ENCODE results near the gene ZFAND3. TPM values are rescaled to one million over a fixed set of nuclear protein-coding genes. Genes with fewer than 3 reads are reported as not detected.
"Not testable (repeated sequence)": the region's sequence is repeated elsewhere in the genome, so short reads cannot be mapped to it uniquely, and the experiment has no call there.

The ZFAND3 gene
- total and polyA plus RNA-seq, 7 donors: 48.5 to 166 (median 141) TPM

DNA sequence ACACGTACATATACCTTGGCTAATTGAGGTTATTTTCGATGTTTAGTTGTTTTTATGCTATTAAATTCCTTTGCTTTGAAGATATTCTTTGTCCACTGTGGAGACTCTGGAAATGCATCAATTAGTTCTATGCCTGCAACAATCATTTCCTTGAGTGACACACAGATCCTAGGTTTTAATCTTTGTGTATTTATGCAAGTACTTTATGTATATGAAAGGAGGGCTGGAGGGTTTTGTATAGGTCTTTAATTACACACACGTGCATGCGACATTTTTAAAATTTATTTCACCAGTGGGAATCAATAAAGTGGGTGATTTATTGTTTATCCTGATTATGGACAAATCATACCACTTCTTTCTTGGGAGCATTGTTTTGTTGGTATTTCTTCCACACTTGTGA, 57.3 kb downstream of the ZFAND3 start:
- intact Hi-C loops (cut with DNase I): no loop called here
- no peaks in the 10 kb centered on the region for H3K9me3 ChIP-seq
- DNase-seq: no peak
- 81 to 87% (median 86%) methylated on average over 4 of the region's 4 CpGs for WGBS, 3 donors
- H3K36me3 ChIP-seq (ENCODE audit: insufficient read depth in 1 of 2, low read depth in 1 of 2): no peaks in the 10 kb centered on the region
- peaks cover 52% of the 10 kb centered on the region for H3K4me1 ChIP-seq
- TF ChIP-seq, protein P1, sequence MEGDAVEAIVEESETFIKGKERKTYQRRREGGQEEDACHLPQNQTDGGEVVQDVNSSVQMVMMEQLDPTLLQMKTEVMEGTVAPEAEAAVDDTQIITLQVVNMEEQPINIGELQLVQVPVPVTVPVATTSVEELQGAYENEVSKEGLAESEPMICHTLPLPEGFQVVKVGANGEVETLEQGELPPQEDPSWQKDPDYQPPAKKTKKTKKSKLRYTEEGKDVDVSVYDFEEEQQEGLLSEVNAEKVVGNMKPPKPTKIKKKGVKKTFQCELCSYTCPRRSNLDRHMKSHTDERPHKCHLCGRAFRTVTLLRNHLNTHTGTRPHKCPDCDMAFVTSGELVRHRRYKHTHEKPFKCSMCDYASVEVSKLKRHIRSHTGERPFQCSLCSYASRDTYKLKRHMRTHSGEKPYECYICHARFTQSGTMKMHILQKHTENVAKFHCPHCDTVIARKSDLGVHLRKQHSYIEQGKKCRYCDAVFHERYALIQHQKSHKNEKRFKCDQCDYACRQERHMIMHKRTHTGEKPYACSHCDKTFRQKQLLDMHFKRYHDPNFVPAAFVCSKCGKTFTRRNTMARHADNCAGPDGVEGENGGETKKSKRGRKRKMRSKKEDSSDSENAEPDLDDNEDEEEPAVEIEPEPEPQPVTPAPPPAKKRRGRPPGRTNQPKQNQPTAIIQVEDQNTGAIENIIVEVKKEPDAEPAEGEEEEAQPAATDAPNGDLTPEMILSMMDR (IDR thresholded peaks at IDR 0.05): no peak
- H3K4me3 ChIP-seq: no peak overlapping the region
- no peak overlapping the region for H3K27ac ChIP-seq
- no peak for ATAC-seq
- no peaks in the 10 kb centered on the region for H3K27me3 ChIP-seq (ENCODE audit: insufficient read depth in 3 of 3, low read length in 2 of 3)

DNA sequence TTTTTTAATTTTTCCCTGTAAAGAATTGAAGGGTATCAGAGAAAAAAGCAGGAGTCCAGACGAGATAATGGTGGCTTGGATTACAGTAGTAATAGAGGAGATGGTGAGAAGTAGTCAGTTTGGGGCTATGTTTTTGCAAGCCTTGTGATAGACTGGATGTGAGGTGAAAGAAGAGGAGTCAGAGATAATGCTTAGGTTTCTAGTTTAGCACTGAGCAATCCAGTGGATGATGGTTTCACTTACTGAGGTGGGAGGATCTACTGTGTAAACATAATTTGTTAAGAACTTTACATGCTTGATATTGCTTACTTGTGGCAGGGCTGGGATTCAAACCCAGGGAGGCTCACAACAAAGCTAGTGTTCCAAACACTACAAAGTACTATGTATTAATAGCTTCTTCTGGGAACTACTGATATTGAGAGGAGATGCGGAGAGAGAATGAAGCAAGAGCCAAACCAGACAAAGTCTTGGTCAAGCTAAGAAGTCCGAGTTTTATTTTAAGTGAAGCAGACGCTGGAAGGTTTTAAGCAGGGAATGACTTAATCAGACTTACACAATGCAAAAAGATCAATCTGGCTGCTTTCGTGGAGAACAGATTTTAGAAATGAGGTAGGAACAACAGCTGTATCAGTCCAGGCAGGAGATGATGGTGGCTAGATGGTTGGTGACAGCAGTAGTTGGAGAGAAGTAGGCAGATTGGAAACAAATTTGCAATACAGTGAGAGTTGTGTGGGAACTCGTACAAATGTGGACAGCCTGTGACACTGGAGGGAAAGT, 58.0 kb downstream of the ZFAND3 start:
- H3K4me1 ChIP-seq: peaks cover 52% of the 10 kb centered on the region
- 56 to 80% (median 60%) methylated on average over 6 of the region's 6 CpGs for WGBS, 3 donors
- H3K4me3 ChIP-seq: no peak overlapping the region
- intact Hi-C loops (cut with DNase I): no loop called here
- no peaks in the 10 kb centered on the region for H3K9me3 ChIP-seq
- H3K27me3 ChIP-seq (ENCODE audit: insufficient read depth in 3 of 3, low read length in 2 of 3): no peaks in the 10 kb centered on the region
- TF ChIP-seq, protein P1 (IDR thresholded peaks at IDR 0.05): no peak
- H3K36me3 ChIP-seq (ENCODE audit: insufficient read depth in 1 of 2, low read depth in 1 of 2): no peaks in the 10 kb centered on the region
- H3K27ac ChIP-seq: no peak overlapping the region
- peak; percentile 29 to 57 (median 39) for ATAC-seq
- DNase-seq: no peak

DNA sequence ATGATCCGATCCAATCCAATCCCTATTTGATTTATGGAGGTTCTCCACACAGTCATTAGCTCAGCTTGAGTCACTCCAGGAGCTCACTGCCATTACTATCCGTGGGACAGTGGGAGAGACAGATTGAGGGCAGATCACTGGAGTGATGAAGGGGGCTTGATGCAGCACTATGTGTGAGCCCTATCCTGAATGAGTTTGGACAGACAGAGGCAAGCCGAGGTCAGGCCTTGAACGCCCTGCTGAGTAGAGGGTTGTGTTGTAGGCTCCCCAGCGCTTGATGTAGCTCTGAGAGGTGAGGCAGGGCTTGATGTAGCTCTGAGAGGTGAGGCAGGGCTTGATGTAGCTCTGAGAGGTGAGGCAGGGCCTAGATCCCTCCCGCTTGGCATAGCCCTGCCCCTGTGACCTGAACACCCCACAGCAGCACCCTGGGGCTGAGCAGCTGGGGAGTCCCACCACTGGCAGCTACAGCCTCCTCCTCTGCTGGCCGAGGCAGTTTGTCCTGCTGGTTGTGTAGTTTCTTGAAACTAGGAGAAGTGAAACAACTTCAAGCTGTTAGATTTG, 58.7 kb downstream of the ZFAND3 start:
- Histone ChIP-seq H3K4me1 (peaks cover 57% of the 10 kb centered on the region), H3K27me3 (ENCODE audit: insufficient read depth in 3 of 3, low read length in 2 of 3) (no peaks in the 10 kb centered on the region), H3K36me3 (ENCODE audit: insufficient read depth in 1 of 2, low read depth in 1 of 2) (no peaks in the 10 kb centered on the region), H3K27ac (no peak overlapping the region), H3K4me3 (no peak overlapping the region), H3K9me3 (no peaks in the 10 kb centered on the region)
- 68 to 80% (median 70%) methylated on average over 7 of the region's 7 CpGs for WGBS, 3 donors
- DNase-seq: no peak
- ATAC-seq: peak; percentile 42 to 55 (median 52)
- intact Hi-C loops (cut with DNase I): no loop called here
- TF ChIP-seq, protein P1 (IDR thresholded peaks at IDR 0.05): no peak

DNA sequence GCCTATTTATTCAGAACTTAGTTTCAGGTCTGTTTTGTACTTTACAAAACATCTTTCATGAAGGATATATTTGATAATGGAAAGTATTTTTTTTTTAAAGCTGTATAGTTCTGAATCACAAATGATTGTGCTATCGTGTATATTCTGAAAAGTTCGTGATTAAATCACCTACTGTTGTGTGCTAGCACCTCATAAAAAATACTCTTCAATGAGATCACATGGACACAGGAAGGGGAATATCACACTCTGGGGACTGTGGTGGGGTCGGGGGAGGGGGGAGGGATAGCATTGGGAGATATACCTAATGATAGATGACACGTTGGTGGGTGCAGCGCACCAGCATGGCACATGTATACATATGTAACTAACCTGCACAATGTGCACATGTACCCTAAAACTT, 61.1 kb downstream of the ZFAND3 start:
- DNase-seq; intact Hi-C loops (cut with DNase I); H3K4me3 ChIP-seq; H3K27ac ChIP-seq; ATAC-seq; H3K36me3 ChIP-seq (ENCODE audit: insufficient read depth in 1 of 2, low read depth in 1 of 2); H3K9me3 ChIP-seq; H3K27me3 ChIP-seq (ENCODE audit: insufficient read depth in 3 of 3, low read length in 2 of 3): not testable (repeated sequence)
- 72 to 78% (median 77%) methylated on average over 2 to 3 of the region's 5 CpGs for WGBS, 3 donors
- peaks cover 62% of the 10 kb centered on the region for H3K4me1 ChIP-seq

DNA sequence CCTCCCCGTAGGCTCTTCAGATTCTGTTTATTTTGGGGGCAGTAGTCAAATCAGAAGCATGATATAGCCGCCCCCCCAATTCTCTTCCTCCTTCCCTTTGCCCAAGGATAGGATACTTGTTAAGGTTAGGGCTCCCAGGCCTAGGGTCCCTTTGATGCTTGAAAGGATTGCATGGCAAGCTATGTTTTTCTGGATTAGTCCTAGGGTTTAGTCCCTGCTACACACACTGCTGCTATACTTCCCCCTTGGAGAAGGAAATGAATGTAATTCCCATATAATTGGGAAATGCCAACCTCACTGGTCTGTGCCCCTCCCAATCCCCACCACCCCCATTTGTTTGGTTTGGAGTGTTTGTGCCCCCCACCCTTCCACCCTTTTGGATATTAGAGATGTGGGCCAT, 62.8 kb downstream of the ZFAND3 start:
- Histone ChIP-seq H3K9me3 (no peaks in the 10 kb centered on the region), H3K27me3 (ENCODE audit: insufficient read depth in 3 of 3, low read length in 2 of 3) (no peaks in the 10 kb centered on the region), H3K36me3 (ENCODE audit: insufficient read depth in 1 of 2, low read depth in 1 of 2) (no peaks in the 10 kb centered on the region), H3K4me3 (no peak overlapping the region), H3K4me1 (peaks cover 55% of the 10 kb centered on the region), H3K27ac (no peak overlapping the region)
- 93 to 100% (median 97%) methylated on average over 2 of the region's 2 CpGs for WGBS, 3 donors
- DNase-seq (no peak), ATAC-seq (peak in 2 of 4 donors; percentile 3)
- intact Hi-C loops (cut with DNase I): no loop called here
- TF ChIP-seq, protein P1 (IDR thresholded peaks at IDR 0.05): no peak
